Peyer's patch (tissue), 4 donors: ENCODE data around the gene FDX2.

Experiments
- POLR2A ChIP-seq, 2 donors: fragments of 450-650 bp; IDR thresholded peaks; one replicate each; pipeline ENCODE4 v1.5.1; 2017; ENCODE audit warnings: antibody characterized with exemption in 2 of 2, mild to moderate bottlenecking in 2 of 2, moderate library complexity in 2 of 2
- TF ChIP-seq, protein P1 (sequence below), 6 experiments: fragments of 450-650 bp in 4 of 6; fragments of 200-600 bp in 2 of 6; sonication (generic) in 1 of 6; IDR thresholded peaks; one replicate each; pipeline ENCODE4 v1.5.1; 2017 to 2019; ENCODE audit warnings: antibody characterized with exemption in 6 of 6, mild to moderate bottlenecking in 3 of 6, moderate library complexity in 1 of 6

DNA sequence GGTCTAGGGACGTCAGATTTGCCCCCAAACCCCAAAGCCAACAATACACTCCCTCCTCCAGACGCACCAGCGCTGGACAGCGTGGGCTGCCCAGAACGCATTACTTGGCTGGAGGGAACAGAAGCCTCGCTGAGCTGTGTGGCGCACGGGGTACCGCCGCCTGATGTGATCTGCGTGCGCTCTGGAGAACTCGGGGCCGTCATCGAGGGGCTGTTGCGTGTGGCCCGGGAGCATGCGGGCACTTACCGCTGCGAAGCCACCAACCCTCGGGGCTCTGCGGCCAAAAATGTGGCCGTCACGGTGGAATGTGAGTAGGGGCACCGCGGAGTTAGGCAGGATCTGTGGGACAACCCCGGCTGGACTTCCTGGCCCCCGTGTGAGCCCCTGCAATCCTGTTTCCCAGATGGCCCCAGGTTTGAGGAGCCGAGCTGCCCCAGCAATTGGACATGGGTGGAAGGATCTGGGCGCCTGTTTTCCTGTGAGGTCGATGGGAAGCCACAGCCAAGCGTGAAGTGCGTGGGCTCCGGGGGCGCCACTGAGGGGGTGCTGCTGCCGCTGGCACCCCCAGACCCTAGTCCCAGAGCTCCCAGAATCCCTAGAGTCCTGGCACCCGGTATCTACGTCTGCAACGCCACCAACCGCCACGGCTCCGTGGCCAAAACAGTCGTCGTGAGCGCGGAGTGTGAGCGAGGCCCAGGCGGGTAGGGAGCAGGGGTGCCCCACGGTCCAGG, 22.0 kb downstream of the FDX2 start:
- TF ChIP-seq POLR2A (IDR thresholded peaks at IDR 0.05): no peak
- TF ChIP-seq, protein P1, sequence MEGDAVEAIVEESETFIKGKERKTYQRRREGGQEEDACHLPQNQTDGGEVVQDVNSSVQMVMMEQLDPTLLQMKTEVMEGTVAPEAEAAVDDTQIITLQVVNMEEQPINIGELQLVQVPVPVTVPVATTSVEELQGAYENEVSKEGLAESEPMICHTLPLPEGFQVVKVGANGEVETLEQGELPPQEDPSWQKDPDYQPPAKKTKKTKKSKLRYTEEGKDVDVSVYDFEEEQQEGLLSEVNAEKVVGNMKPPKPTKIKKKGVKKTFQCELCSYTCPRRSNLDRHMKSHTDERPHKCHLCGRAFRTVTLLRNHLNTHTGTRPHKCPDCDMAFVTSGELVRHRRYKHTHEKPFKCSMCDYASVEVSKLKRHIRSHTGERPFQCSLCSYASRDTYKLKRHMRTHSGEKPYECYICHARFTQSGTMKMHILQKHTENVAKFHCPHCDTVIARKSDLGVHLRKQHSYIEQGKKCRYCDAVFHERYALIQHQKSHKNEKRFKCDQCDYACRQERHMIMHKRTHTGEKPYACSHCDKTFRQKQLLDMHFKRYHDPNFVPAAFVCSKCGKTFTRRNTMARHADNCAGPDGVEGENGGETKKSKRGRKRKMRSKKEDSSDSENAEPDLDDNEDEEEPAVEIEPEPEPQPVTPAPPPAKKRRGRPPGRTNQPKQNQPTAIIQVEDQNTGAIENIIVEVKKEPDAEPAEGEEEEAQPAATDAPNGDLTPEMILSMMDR (IDR thresholded peaks at IDR 0.05): no peak
